Astrocyte of the cerebellum (primary cell): ENCODE data around the gene KCNAB3.
A peak's percentile ranks its signal among the peaks of the same experiment; 100 is the strongest.

Experiments used
- DNase-seq: peaks from one replicate; pipeline ENCODE4 v3.0.0-alpha.2; 2011; ENCODE audit warnings: low read depth
- H3K4me3 ChIP-seq: 2 replicates; pipeline ENCODE4 v1.5.1; 2011; ENCODE audit warnings: mild to moderate bottlenecking, low read depth, low read length, moderate library complexity
- in situ Hi-C: cut with HindIII; loops from 2 replicates; pipeline ENCODE4 v1.10.0; 2017; ENCODE audit warnings: low sequenced_read_pairs
- TF ChIP-seq, protein P1 (sequence below): IDR thresholded peaks from 2 replicates; pipeline ENCODE4 v1.5.1; 2012; ENCODE audit warnings: low read length, low read depth, moderate library complexity, mild to moderate bottlenecking; ENCODE audit errors: missing control alignments

KCNAB3 gene

GRCh38 chr17:7930841-7931631, 1.4 kb upstream of the KCNAB3 start:
- TF ChIP-seq, protein P1, sequence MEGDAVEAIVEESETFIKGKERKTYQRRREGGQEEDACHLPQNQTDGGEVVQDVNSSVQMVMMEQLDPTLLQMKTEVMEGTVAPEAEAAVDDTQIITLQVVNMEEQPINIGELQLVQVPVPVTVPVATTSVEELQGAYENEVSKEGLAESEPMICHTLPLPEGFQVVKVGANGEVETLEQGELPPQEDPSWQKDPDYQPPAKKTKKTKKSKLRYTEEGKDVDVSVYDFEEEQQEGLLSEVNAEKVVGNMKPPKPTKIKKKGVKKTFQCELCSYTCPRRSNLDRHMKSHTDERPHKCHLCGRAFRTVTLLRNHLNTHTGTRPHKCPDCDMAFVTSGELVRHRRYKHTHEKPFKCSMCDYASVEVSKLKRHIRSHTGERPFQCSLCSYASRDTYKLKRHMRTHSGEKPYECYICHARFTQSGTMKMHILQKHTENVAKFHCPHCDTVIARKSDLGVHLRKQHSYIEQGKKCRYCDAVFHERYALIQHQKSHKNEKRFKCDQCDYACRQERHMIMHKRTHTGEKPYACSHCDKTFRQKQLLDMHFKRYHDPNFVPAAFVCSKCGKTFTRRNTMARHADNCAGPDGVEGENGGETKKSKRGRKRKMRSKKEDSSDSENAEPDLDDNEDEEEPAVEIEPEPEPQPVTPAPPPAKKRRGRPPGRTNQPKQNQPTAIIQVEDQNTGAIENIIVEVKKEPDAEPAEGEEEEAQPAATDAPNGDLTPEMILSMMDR = no peak
- H3K4me3 ChIP-seq = peak overlapping the region; percentile 93
- DNase-seq = no peak
- in situ Hi-C loops = no loop called here

- TF ChIP-seq, protein P1 = no peak
- in situ Hi-C loops = no loop called here
- H3K4me3 ChIP-seq = no peak overlapping the region
- DNase-seq = no peak
Measured at GRCh38 chr17:7927596-7927995, 2.1 kb downstream of the KCNAB3 start.

DNA sequence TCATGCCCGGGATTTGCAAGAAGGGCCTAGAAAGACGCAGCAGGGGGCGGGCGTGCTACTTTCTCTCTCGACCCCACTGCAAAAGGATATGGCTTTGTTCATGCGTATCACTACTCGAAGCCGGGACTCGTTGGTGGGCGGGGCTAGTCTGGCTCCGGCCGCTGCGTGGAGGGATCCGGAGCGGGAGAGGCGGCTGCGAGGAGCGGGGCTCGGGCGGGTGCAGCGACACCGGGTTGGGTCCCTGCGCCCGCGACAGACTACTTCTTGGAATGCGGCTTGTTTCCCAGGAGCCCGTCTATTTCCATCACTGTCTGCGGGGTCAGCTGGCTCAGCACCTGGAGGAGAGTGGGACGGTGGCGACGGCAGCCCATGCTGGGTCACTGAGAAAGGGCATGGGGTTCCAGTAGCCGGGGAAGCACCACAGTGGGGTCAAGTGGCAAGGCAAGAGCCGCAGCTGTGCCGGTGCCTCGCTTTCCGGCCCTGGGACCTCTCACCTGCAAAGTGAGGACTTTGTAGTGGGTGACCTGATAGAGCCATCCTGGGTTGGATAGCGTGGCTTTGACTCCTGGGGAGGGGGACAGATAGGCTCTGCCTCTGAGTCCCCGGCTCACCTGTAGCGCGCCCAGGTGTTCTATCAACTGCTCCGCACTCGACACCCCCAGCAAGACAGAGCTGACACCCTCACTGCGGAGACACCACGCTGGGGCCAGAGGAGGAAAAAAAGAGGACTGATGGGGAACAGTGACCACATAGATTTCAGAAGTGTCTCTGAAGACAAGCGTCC, 6.6 kb downstream of the KCNAB3 start:
- TF ChIP-seq, protein P1 = no peak
- DNase-seq = peak; percentile 34
- peak overlapping the region; percentile 20 for H3K4me3 ChIP-seq
- in situ Hi-C loops = no loop called here

- in situ Hi-C loops = no loop called here
- H3K4me3 ChIP-seq = no peak overlapping the region
- TF ChIP-seq, protein P1 = no peak
- no peak for DNase-seq
Measured at GRCh38 chr17:7922269-7922844, 7.3 kb downstream of the KCNAB3 start.

DNA sequence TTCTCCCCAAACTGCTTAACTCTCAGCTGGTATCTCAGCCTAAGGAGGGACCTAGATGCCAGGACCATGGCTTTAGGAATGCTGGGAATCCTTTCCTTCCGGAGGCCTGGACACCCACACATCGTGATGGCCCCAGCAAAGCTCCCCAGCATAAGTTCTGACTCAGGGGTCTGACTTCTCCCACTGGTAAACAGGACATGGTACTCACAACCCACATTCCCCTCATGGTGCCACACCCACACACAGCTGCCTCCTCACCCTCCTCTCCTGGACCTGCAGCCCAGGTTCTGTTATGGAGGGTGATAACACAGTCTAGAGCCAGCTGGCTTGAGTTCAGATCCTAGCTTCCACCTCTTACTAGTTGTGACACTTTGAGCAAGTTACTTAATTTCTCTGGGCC, 12.8 kb downstream of the KCNAB3 start:
- TF ChIP-seq, protein P1 = no peak
- no peak overlapping the region for H3K4me3 ChIP-seq
- in situ Hi-C loops = no loop called here
- no peak for DNase-seq

DNA sequence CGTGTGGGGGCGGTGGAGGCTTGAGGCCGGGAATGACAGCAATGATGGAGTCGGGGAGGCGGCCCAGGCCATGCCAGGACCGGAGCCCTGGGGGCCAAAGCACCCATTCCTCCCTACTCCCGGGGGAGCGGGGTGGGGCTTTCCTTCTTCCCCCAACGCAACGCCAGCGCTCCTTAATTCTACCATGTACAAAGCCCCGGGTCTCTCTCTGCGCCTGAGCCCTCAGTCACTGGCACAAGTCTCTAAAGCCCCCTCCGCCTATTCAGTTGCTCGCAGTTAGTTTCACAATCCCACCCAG, 13.3 kb downstream of the KCNAB3 start:
- no peak for DNase-seq
- TF ChIP-seq, protein P1 = no peak
- H3K4me3 ChIP-seq = peak overlapping the region; percentile 47
- in situ Hi-C loops = no loop called here
